Dermis blood vessel endothelial cell (primary cell): ENCODE measurements around the gene ORC5. TPM values are rescaled to one million over a fixed set of nuclear protein-coding genes. Genes with fewer than 3 reads are reported as not detected.
"Not testable (repeated sequence)": the region's sequence is repeated elsewhere in the genome, so short reads cannot be mapped to it uniquely, and the experiment has no call there.

Experiments used
- DNase-seq: peaks from one replicate; pipeline ENCODE4 v3.0.0; 2010
- total RNA-seq: library from RNA; depleted of rRNA; stranded (reverse); fragments of >200 nt; gene quantifications from 2 replicates; pipeline ENCODE4 v1.2.3, GENCODE V29; 2014

ORC5 gene
- total RNA-seq: 30.0 and 107 TPM in 2 replicates

GRCh38 chr7:104207731-104208420 is at the start of gene ORC5:
Gene ORC5, minus strand, starts transcription at chr7:104208013. Its CDS starts 109 bp downstream, at chr7:104207904.
- DNase-seq: peak; percentile 90

- DNase-seq: no peak
Observed at GRCh38 chr7:104255616-104256015, 47.8 kb upstream of the ORC5 start.

- DNase-seq: no peak
Observed at GRCh38 chr7:104255194-104255593, 47.4 kb upstream of the ORC5 start.

- DNase-seq: no peak
Observed at GRCh38 chr7:104254696-104255095, 46.9 kb upstream of the ORC5 start.

- DNase-seq: peak; percentile 28
Observed at GRCh38 chr7:104252409-104253134, 44.8 kb upstream of the ORC5 start.

- no peak for DNase-seq
Observed at GRCh38 chr7:104242638-104243037, 34.8 kb upstream of the ORC5 start.

- DNase-seq: no peak
Observed at GRCh38 chr7:104241538-104242209, 33.9 kb upstream of the ORC5 start.

- no peak for DNase-seq
Observed at GRCh38 chr7:104241135-104241534, 33.3 kb upstream of the ORC5 start.

GRCh38 chr7:104240401-104240800 is 32.6 kb upstream of the ORC5 start:
- no peak for DNase-seq

- not testable (repeated sequence) for DNase-seq
Observed at GRCh38 chr7:104234990-104235389, 27.2 kb upstream of the ORC5 start.

GRCh38 chr7:104231054-104232046 is 23.5 kb upstream of the ORC5 start:
- DNase-seq: peak; percentile 72

- DNase-seq: peak; percentile 22
Observed at GRCh38 chr7:104230606-104231005, 22.8 kb upstream of the ORC5 start.

GRCh38 chr7:104228442-104228841 is 20.6 kb upstream of the ORC5 start:
- DNase-seq: no peak

- no peak for DNase-seq
Observed at GRCh38 chr7:104225451-104225850, 17.6 kb upstream of the ORC5 start.

- no peak for DNase-seq
Observed at GRCh38 chr7:104217620-104218019, 9.8 kb upstream of the ORC5 start.

GRCh38 chr7:104209063-104209462 is 1.2 kb upstream of the ORC5 start:
- no peak for DNase-seq

GRCh38 chr7:104208421-104208780 is 588 bp upstream of the ORC5 start:
- DNase-seq: no peak

- DNase-seq: peak; percentile 41
Observed at GRCh38 chr7:104207348-104207730, 474 bp downstream of the ORC5 start.

- no peak for DNase-seq
Observed at GRCh38 chr7:104206841-104207240, 972 bp downstream of the ORC5 start.

- DNase-seq: no peak
Observed at GRCh38 chr7:104198673-104199278, 9.0 kb downstream of the ORC5 start.

GRCh38 chr7:104196161-104196560 is 11.7 kb downstream of the ORC5 start:
- DNase-seq: peak; percentile 54

- DNase-seq: no peak
Observed at GRCh38 chr7:104192434-104192833, 15.4 kb downstream of the ORC5 start.
